HepG2 (cell line): ENCODE data around the gene CR2. TPM values are rescaled to one million over a fixed set of nuclear protein-coding genes. Genes with fewer than 3 reads are reported as not detected.

Experiments used
- ATAC-seq: fragments of 200-7000 bp; cut with Tn5 transposase; 3 replicates; pipeline ENCODE4 v1.9.1; 2020; ENCODE audit warnings: mild to moderate bottlenecking, moderate library complexity
- BruUV-seq: library from RNA; stranded (reverse); fragments of 400-500 nt; replicated peaks from 2 replicates; lab custom pipeline; 2021; lab: Mats Ljungman, UMichigan
- CTCF ChIA-PET: fragments of 300-600 bp; formaldehyde crosslinking; extraction: SDS; loops from one replicate; lab custom pipeline; 2021; ENCODE audit warnings: low total read pairs, inconsistent platforms, low intra/inter-chr PET ratio; lab: Yijun Ruan, JAX
- POLR2A ChIA-PET: fragments of 350-600 bp; sonication (Branson Sonifier 250); formaldehyde crosslinking; loops from one replicate; lab custom pipeline; 2020; ENCODE audit warnings: antibody characterized with exemption, inconsistent platforms; lab: Yijun Ruan, JAX
- DNase-seq: peaks from one replicate; pipeline ENCODE4 v3.0.0-alpha.2; 2015; ENCODE audit warnings: low spot score
- FAIRE-seq: peaks from 3 replicates; lab custom pipeline; 2011; peaks lifted over from hg19 to GRCh38; lab: Jason Lieb, UNC
- H2AFZ ChIP-seq: one replicate; pipeline ENCODE4 v1.6.1; 2011; ENCODE audit warnings: low read length, inconsistent platforms
- H3K27ac ChIP-seq: fragments of 300-600 bp; 3 replicates; pipeline ENCODE4 v1.8.0; 2011; ENCODE audit warnings: mixed run types, mild to moderate bottlenecking, mixed read lengths, low read length, inconsistent platforms; ENCODE audit not compliant: insufficient read depth; ENCODE audit errors: extremely low read length
- H3K27me3 ChIP-seq, 2 experiments: fragments of 200-600 bp in 1 of 2; 2 replicates in 1 of 2; 3 replicates in 1 of 2; pipeline versions ENCODE4 v1.6.0 to v1.8.0; 2011; ENCODE audit warnings: low read length in 2 of 2, mild to moderate bottlenecking in 2 of 2, moderate library complexity in 2 of 2, inconsistent platforms in 1 of 2; ENCODE audit not compliant: insufficient read depth in 2 of 2, control insufficient read depth in 1 of 2
- H3K36me3 ChIP-seq, 2 experiments: fragments of 200-600 bp in 1 of 2; replicated peaks in 1 of 2; 2 replicates in 1 of 2; 3 replicates in 1 of 2; pipeline versions ENCODE4 v1.5.1 to v1.8.0; 2011; ENCODE audit warnings: low read length in 2 of 2, inconsistent platforms in 1 of 2; ENCODE audit not compliant: insufficient read depth in 2 of 2, control insufficient read depth in 1 of 2
- H3K4me1 ChIP-seq: 2 replicates; pipeline ENCODE4 v1.5.1; 2012; ENCODE audit warnings: low read length, inconsistent platforms; ENCODE audit not compliant: insufficient read depth
- H3K4me2 ChIP-seq: 2 replicates; pipeline ENCODE4 v1.6.0; 2011; ENCODE audit warnings: low read depth, low read length, inconsistent platforms
- H3K4me3 ChIP-seq, 3 experiments: fragments of 200-600 bp in 1 of 3; sonication (generic), shearing (Covaris generic) in 1 of 3; replicated peaks in 1 of 3; 2 replicates each; pipeline ENCODE4 v1.5.1; 2011 to 2016; ENCODE audit warnings: low read length in 3 of 3, inconsistent platforms in 2 of 3, low read depth in 2 of 3, mild to moderate bottlenecking in 2 of 3, control low read depth in 1 of 3, mixed read lengths in 1 of 3; ENCODE audit not compliant: insufficient read depth in 1 of 3
- H3K79me2 ChIP-seq: one replicate; pipeline ENCODE4 v1.6.1; 2011; ENCODE audit warnings: low read length, inconsistent platforms; ENCODE audit not compliant: insufficient read depth
- H3K9ac ChIP-seq: 2 replicates; pipeline ENCODE4 v1.6.0; 2011; ENCODE audit warnings: mild to moderate bottlenecking, low read depth, low read length, inconsistent platforms; ENCODE audit not compliant: insufficient read depth
- H3K9me3 ChIP-seq: 2 replicates; pipeline ENCODE4 v1.5.1; 2012; ENCODE audit warnings: mild to moderate bottlenecking, low read length
- H4K20me1 ChIP-seq: 2 replicates; pipeline ENCODE4 v1.6.0; 2011; ENCODE audit warnings: inconsistent platforms, mild to moderate bottlenecking, low read length, moderate library complexity; ENCODE audit not compliant: insufficient read depth
- DBP ChIP-seq: sonication (generic); formaldehyde crosslinking; IDR thresholded peaks from 2 replicates; pipeline ENCODE4 v1.4.0; 2020; ENCODE audit warnings: missing genetic modification reagents; ENCODE audit errors: not compliant biosample characterization
- KLF6 ChIP-seq: IDR thresholded peaks from 2 replicates; pipeline ENCODE4 v1.8.0; 2016; ENCODE audit warnings: missing biosample characterization, missing genetic modification reagents
- MED8 ChIP-seq: sonication (generic); formaldehyde crosslinking; IDR thresholded peaks from 2 replicates; pipeline ENCODE4 v1.8.1; 2023; ENCODE audit warnings: mild to moderate bottlenecking, missing genetic modification reagents; ENCODE audit not compliant: insufficient replicate concordance
- MYNN ChIP-seq: sonication (generic); formaldehyde crosslinking; IDR thresholded peaks from 2 replicates; pipeline ENCODE4 v1.4.0; 2020; ENCODE audit warnings: mild to moderate bottlenecking, low read depth, missing genetic modification reagents
- SKI ChIP-seq: fragments of 450-650 bp; IDR thresholded peaks from one replicate; pipeline ENCODE4 v1.6.1; 2018; ENCODE audit warnings: mild to moderate bottlenecking; ENCODE audit not compliant: partially characterized antibody
- ZBTB38 ChIP-seq: sonication (generic); formaldehyde crosslinking; IDR thresholded peaks from 2 replicates; pipeline ENCODE4 v1.5.1; 2020; ENCODE audit warnings: mild to moderate bottlenecking, missing genetic modification reagents
- ZBTB46 ChIP-seq: sonication (generic); formaldehyde crosslinking; IDR thresholded peaks from 2 replicates; pipeline ENCODE4 v1.4.0; 2020; ENCODE audit warnings: mild to moderate bottlenecking, missing genetic modification reagents, borderline replicate concordance
- ZFAT ChIP-seq: sonication (generic); formaldehyde crosslinking; conservative IDR thresholded peaks from 2 replicates; pipeline ENCODE4 v1.8.1; 2023; ENCODE audit warnings: missing genetic modification reagents, inconsistent platforms
- ZFP62 ChIP-seq: sonication (generic); formaldehyde crosslinking; IDR thresholded peaks from 2 replicates; pipeline ENCODE4 v1.4.0; 2020; ENCODE audit warnings: missing genetic modification reagents
- ZNF749 ChIP-seq: sonication (generic); formaldehyde crosslinking; IDR thresholded peaks from 2 replicates; pipeline ENCODE4 v1.8.0; 2022; ENCODE audit warnings: mild to moderate bottlenecking, missing genetic modification reagents, moderate library complexity, borderline replicate concordance
- ZNF839 ChIP-seq: sonication (generic); formaldehyde crosslinking; IDR thresholded peaks from 2 replicates; pipeline ENCODE4 v1.4.0; 2020; ENCODE audit warnings: missing genetic modification reagents, mild to moderate bottlenecking, borderline replicate concordance
- WGBS: methylation state at CpG from one replicate; pipeline ENCODE4 v1.1.6; 2017; ENCODE audit warnings: low lambda C conversion rate; 5-methylcytosine and 5-hydroxymethylcytosine counted together
- in situ Hi-C: cut with HindIII; loops from 2 replicates; pipeline ENCODE4 v1.10.0; 2017; ENCODE audit warnings: low pct_unique_long_range_greater_than_20kb; ENCODE audit not compliant: extremely low pct_ligation_motif_present
- intact Hi-C: fragments of 100-400 bp; cut with micrococcal nuclease; formaldehyde crosslinking; loops from one replicate; pipeline ENCODE4 v1.10.0; 2022; ENCODE audit not compliant: unreplicated experiment
- polyA plus RNA-seq, 8 experiments: library from polyadenylated mRNA; depleted of rRNA in 3 of 8; stranded (reverse) in 7 of 8; unstranded in 1 of 8; fragments of >200 nt; fragmentation: Illumina TruSeq in 4 of 8; extraction: Trizol in 4 of 8; gene quantifications; 2 replicates each; pipeline versions ENCODE4 v1.2.1 to v1.2.3, GENCODE V29; 2011 to 2016; ENCODE audit warnings: low read depth in 4 of 8, missing spikeins in 1 of 8, mixed read lengths in 1 of 8; ENCODE audit not compliant: insufficient read depth in 1 of 8
- total RNA-seq, 5 experiments: library from RNA; depleted of rRNA; stranded (reverse); fragments of >200 nt; fragmentation: Illumina TruSeq; extraction: Trizol; gene quantifications; 2 replicates each; pipeline ENCODE4 v1.2.3, GENCODE V29; 2016; ENCODE audit warnings: low read depth in 1 of 5

CR2 gene
- total and polyA plus RNA-seq, 2 of the 13 experiments (the other 11 are each of a cell fraction or from before 2014, with no cell fraction given): not detected

- Histone ChIP-seq H3K9ac (no peak overlapping the region), H2AFZ (no peak overlapping the region), H3K27ac (no peak overlapping the region), H3K9me3 (no peaks in the 10 kb centered on the region), H3K4me1 (no peaks in the 10 kb centered on the region), H3K27me3 (peaks cover 4 to 34% of the 10 kb centered on the region in 2 experiments; a peak in 3 of 5 replicates), H3K4me2 (no peak overlapping the region), H4K20me1 (no peaks in the 10 kb centered on the region), H3K79me2 (no peaks in the 10 kb centered on the region), H3K36me3 (no peaks in the 10 kb centered on the region), H3K4me3 (no peak overlapping the region)
- DNase-seq (no peak), FAIRE-seq (no peak), ATAC-seq (no peak)
- ChIA-PET CTCF (no interaction called here), POLR2A (no interaction called here)
- TF ChIP-seq ZFAT: no peak
- TF ChIP-seq MED8 (CRISPR knock-in tag): no peak
- TF ChIP-seq ZNF749 (CRISPR knock-in tag): no peak
- no peak for TF ChIP-seq MYNN (CRISPR knock-in tag)
- no peak for TF ChIP-seq ZNF839
- no peak for TF ChIP-seq ZFP62 (CRISPR knock-in tag)
- TF ChIP-seq KLF6 (CRISPR knock-in tag): no peak
- no peak for TF ChIP-seq DBP (CRISPR knock-in tag)
- TF ChIP-seq ZBTB38 (CRISPR knock-in tag): no peak
- TF ChIP-seq ZBTB46 (CRISPR knock-in tag): no peak
- TF ChIP-seq SKI: no peak
- BruUV-seq: no TSS peak
- in situ Hi-C loops (no loop called here), intact Hi-C loops (loop anchor here (5.0 kb wide), 2 partner anchors 91 to 241 kb away; no protein-coding TSS in a partner anchor)
- 23% methylated on average over 5 of the region's 5 CpGs for WGBS
These were observed 43.8 kb downstream of the CR2 start for GRCh38 chr1:207497941-207498340.
